ENCODE measurements around the gene TLR5. TPM values are rescaled to one million over a fixed set of nuclear protein-coding genes. Genes with fewer than 3 reads are reported as not detected.

The TLR5 gene
- total and polyA plus RNA-seq, 7 donors: 0.23 to 10.2 (median 3.6) TPM

DNA sequence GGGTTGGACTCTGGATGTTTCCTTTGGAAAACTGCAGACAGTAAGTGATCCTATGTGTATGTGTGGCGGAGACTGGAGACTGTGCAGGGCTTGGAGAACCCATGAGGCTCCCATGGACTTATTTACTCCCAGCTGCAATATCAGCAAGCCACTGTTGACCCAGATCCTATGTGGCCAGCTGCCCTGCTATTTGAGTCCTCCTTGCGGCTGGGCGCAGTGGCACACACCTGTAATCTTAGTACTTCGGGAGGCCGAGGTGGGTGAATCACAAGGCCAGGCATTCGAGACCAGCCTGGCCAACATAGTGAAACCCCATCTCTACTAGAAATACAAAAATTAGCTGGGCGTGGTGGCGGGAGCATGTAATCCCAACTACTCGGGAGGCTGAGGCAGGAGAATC is 83.5 kb downstream of the TLR5 start:
- H3K4me3 ChIP-seq: no peak overlapping the region
- H3K27me3 ChIP-seq: no peaks in the 10 kb centered on the region
- no peak for DNase-seq
- no peak for TF ChIP-seq POLR2AphosphoS5 (IDR thresholded peaks at IDR 0.05)
- no peak for TF ChIP-seq POLR2A (IDR thresholded peaks at IDR 0.05)
- no peak overlapping the region for H3K27ac ChIP-seq
- H3K36me3 ChIP-seq: no peaks in the 10 kb centered on the region
- intact Hi-C loops (cut with DNase I): no loop called here
- WGBS, 2 donors: 95 to 96% methylated on average over 9 of the region's 9 CpGs
- peaks cover 0 to 31% (median 10%) of the 10 kb centered on the region in 4 donors for H3K4me1 ChIP-seq
- no peaks in the 10 kb centered on the region for H3K9me3 ChIP-seq

Other genes starting within 250 kb of the TLR5 start
- 1 to 10 TPM in 2 of 4 donors, under 1 TPM in 2; 0.81 to 3.9 (median 1.8) TPM for gene SUSD4, start 220.9 kb upstream of the TLR5 start, total RNA-seq
- gene SUSD4, start 220.9 kb upstream of the TLR5 start, polyA plus RNA-seq: under 1 TPM in 2 of 3 donors, not detected in 1; 0.57 to 0.60 TPM